ENCODE measurements around the gene ADAMTS16. TPM values are rescaled to one million over a fixed set of nuclear protein-coding genes. Genes with fewer than 3 reads are reported as not detected.

The ADAMTS16 gene
- total RNA-seq, 1 donor from 2014 or later, result 4.1 TPM

DNA sequence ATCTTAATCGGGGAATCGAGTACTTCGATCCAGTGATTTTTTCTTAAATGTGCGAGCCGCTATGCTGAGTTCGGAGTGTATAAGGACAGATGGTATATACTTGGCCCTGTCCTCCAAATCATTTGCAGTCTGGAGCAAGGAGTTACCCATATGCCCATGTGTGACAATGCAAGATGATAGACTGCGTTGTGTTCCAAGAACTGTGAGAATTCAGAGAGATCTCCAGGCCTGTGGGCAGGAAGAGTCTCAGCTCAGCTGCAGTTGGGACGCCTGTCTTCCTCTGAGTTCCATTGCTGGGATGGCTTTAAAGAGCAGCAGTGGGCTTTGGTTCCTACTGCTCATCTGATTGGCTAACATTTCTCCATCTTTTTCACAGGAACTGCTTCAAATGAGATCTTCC is 106.6 kb downstream of the ADAMTS16 start:
- H3K36me3 ChIP-seq, result no peaks in the 10 kb centered on the region
- no peaks in the 10 kb centered on the region for H3K9me3 ChIP-seq (ENCODE audit: low read depth)
- H3K9ac ChIP-seq, result no peak overlapping the region
- H3K4me3 ChIP-seq, result no peak overlapping the region
- Mint-ChIP-seq H3K27me3 (ENCODE audit: insufficient read depth, low read depth) (peaks cover 2% of the 10 kb centered on the region), H3K9me3 (peaks cover 2% of the 10 kb centered on the region), H3K36me3 (no peaks in the 10 kb centered on the region), H3K4me1 (no peaks in the 10 kb centered on the region), H3K4me3 (no peak overlapping the region), H3K27ac (no peak overlapping the region)
- H3K27ac ChIP-seq, result no peak overlapping the region
- DNase-seq (ENCODE audit: low spot score), result no peak
- no peaks in the 10 kb centered on the region for H4K20me1 ChIP-seq (ENCODE audit: low read depth)
- H3K27me3 ChIP-seq, result no peaks in the 10 kb centered on the region
- H3K4me2 ChIP-seq, result no peak overlapping the region
- no peak for TF ChIP-seq EZH2phosphoT487 (IDR thresholded peaks at IDR 0.05)
- no peak for TF ChIP-seq EZH2 (IDR thresholded peaks at IDR 0.05)
- TF ChIP-seq, protein P1, sequence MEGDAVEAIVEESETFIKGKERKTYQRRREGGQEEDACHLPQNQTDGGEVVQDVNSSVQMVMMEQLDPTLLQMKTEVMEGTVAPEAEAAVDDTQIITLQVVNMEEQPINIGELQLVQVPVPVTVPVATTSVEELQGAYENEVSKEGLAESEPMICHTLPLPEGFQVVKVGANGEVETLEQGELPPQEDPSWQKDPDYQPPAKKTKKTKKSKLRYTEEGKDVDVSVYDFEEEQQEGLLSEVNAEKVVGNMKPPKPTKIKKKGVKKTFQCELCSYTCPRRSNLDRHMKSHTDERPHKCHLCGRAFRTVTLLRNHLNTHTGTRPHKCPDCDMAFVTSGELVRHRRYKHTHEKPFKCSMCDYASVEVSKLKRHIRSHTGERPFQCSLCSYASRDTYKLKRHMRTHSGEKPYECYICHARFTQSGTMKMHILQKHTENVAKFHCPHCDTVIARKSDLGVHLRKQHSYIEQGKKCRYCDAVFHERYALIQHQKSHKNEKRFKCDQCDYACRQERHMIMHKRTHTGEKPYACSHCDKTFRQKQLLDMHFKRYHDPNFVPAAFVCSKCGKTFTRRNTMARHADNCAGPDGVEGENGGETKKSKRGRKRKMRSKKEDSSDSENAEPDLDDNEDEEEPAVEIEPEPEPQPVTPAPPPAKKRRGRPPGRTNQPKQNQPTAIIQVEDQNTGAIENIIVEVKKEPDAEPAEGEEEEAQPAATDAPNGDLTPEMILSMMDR (IDR thresholded peaks at IDR 0.05), result no peak
- no peak overlapping the region for H2AFZ ChIP-seq (replicated peaks)
- no peaks in the 10 kb centered on the region for H3F3A ChIP-seq (ENCODE audit: low read depth)
- H3K4me1 ChIP-seq, result no peaks in the 10 kb centered on the region
- no peaks in the 10 kb centered on the region for H3K79me2 ChIP-seq (ENCODE audit: low read depth)

DNA sequence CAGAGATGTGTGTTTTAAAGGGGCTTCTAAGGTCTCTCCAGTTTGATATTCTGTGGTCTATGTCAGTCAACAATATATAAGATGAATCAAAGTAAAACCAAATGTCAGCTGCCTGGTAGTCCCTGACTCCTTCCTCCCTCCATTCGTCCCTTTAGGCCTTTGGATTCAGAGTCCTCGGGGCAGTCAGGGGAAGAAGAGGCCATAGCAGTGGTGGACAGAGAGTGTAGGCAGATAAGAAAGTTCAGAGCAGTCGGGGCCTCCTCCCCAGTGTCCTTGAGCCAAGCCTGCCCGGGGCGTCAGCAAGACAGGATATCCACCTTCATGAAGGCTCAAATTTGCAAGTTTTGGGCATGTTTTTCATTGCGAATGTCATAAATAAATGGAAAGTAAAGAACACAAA is 110.6 kb downstream of the ADAMTS16 start:
- Mint-ChIP-seq H3K4me3 (no peak overlapping the region), H3K9me3 (peaks cover 13% of the 10 kb centered on the region), H3K27me3 (ENCODE audit: insufficient read depth, low read depth) (peaks cover 4% of the 10 kb centered on the region), H3K4me1 (no peaks in the 10 kb centered on the region), H3K27ac (no peak overlapping the region), H3K36me3 (peaks cover 4% of the 10 kb centered on the region)
- no peaks in the 10 kb centered on the region for H4K20me1 ChIP-seq (ENCODE audit: low read depth)
- H3K27me3 ChIP-seq, result no peaks in the 10 kb centered on the region
- no peaks in the 10 kb centered on the region for H3K4me1 ChIP-seq
- no peaks in the 10 kb centered on the region for H3K79me2 ChIP-seq (ENCODE audit: low read depth)
- peaks cover 3% of the 10 kb centered on the region for H3K36me3 ChIP-seq
- no peaks in the 10 kb centered on the region for H3F3A ChIP-seq (ENCODE audit: low read depth)
- H3K4me2 ChIP-seq, result no peak overlapping the region
- no peaks in the 10 kb centered on the region for H3K9me3 ChIP-seq (ENCODE audit: low read depth)
- H3K27ac ChIP-seq, result no peak overlapping the region
- no peak overlapping the region for H2AFZ ChIP-seq (replicated peaks)
- no peak for DNase-seq (ENCODE audit: low spot score)
- TF ChIP-seq, protein P1 (IDR thresholded peaks at IDR 0.05), result no peak
- TF ChIP-seq EZH2 (IDR thresholded peaks at IDR 0.05) (no peak), EZH2phosphoT487 (IDR thresholded peaks at IDR 0.05) (no peak)
- H3K4me3 ChIP-seq, result no peak overlapping the region
- H3K9ac ChIP-seq, result no peak overlapping the region

DNA sequence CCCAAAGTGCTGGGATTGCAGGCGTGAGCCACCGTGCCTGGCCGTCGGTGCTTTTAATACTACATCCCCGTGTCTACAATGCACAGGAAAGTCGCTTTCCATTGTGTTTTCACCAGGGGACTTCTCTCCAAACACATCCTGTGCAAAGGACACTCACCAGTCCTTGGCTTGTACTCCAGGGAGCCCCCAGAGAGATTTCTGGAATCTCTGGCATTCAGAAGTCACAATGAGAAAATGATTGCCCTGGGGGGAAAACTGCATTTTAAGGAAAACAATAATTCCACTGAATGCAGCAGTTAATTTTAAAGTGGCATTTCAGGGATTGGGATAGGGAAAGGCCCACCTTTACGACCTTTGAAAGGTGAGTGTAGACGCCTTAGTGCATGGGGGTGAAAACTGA is 112.0 kb downstream of the ADAMTS16 start:
- no peak overlapping the region for H3K9ac ChIP-seq
- Mint-ChIP-seq H3K9me3 (peaks cover 16% of the 10 kb centered on the region), H3K36me3 (peaks cover 6% of the 10 kb centered on the region), H3K27me3 (ENCODE audit: insufficient read depth, low read depth) (peaks cover 4% of the 10 kb centered on the region), H3K4me3 (no peak overlapping the region), H3K4me1 (no peaks in the 10 kb centered on the region), H3K27ac (no peak overlapping the region)
- peaks cover 7% of the 10 kb centered on the region for H3K36me3 ChIP-seq
- no peaks in the 10 kb centered on the region for H4K20me1 ChIP-seq (ENCODE audit: low read depth)
- peaks cover 4% of the 10 kb centered on the region for H3K9me3 ChIP-seq (ENCODE audit: low read depth)
- no peak for DNase-seq (ENCODE audit: low spot score)
- no peak overlapping the region for H3K27ac ChIP-seq
- no peaks in the 10 kb centered on the region for H3K79me2 ChIP-seq (ENCODE audit: low read depth)
- H3K27me3 ChIP-seq, result no peaks in the 10 kb centered on the region
- H2AFZ ChIP-seq (replicated peaks), result no peak overlapping the region
- no peaks in the 10 kb centered on the region for H3F3A ChIP-seq (ENCODE audit: low read depth)
- no peak for TF ChIP-seq EZH2phosphoT487 (IDR thresholded peaks at IDR 0.05)
- TF ChIP-seq, protein P1 (IDR thresholded peaks at IDR 0.05), result no peak
- H3K4me2 ChIP-seq, result no peak overlapping the region
- H3K4me1 ChIP-seq, result no peaks in the 10 kb centered on the region
- no peak overlapping the region for H3K4me3 ChIP-seq

Data from neural progenitor cell (in vitro differentiated cells).